ENCODE data around the gene GIT2.

GRCh38 chr12:109905301-109905700 lies 90.9 kb downstream of the GIT2 start:
- no peak for TF ChIP-seq GATA3 (IDR thresholded peaks at IDR 0.05; ENCODE audit: low read depth, low read length)
- no peak for TF ChIP-seq GATA2 (IDR thresholded peaks at IDR 0.05; ENCODE audit: low read depth, low read length)
